HG03097 (cell line): ENCODE results near the gene NPEPL1.

Experiments
- ATAC-seq: cut with Tn5 transposase; IDR thresholded peaks from one replicate; pipeline ENCODE4 v1.9.1; 2021; ENCODE audit not compliant: unreplicated experiment, low FRiP score

NPEPL1 gene

DNA sequence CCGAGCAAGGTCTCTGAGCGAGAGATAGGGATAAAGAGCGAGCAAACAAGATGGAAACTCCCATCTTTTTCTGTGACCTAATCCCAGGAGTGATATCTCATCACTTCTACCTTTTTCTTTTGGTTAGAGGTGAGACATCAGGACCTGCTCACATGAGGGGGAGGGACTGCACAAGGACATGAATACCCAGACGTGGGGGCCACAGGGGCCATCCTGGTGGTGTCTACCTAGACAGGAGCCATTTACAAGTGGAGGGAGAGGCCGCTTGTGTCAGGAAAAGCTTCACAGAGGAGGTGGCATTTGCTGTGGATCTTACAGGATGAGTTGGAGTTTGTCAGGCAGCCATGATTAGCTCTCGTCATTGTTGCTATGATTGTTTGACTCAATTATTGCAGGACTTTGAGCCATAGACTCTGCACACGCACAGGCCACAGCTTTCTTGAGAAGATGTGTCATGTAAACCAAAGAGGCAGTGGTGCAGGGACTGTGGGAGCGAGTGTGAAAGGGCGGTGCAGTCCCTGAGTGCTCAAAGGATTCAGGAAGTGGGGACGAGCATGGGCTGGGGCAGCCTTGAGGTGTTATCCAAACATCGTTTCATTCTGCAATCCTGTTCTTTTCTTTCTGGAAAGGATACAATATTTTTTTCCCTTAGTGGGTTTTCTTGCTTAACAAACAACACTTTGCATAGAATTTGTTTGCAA is 7.7 kb downstream of the NPEPL1 start:
- no peak for ATAC-seq

DNA sequence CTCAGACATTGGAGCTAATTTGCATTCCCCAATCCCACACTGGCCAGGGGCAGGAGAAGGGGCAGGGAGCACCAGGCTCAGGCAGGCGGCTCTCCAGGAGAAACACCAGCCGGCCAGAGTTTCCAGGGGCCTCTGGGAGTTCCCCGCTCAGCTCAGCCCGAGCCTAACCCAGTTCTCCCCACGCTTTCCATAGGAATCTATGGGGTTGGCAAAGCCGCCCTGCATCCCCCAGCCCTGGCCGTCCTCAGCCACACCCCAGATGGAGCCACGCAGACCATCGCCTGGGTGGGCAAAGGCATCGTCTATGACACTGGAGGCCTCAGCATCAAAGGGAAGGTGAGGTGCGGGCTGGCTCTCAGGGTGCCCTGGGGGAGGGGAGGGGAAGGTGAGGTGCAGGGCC is 8.2 kb downstream of the NPEPL1 start:
- no peak for ATAC-seq

DNA sequence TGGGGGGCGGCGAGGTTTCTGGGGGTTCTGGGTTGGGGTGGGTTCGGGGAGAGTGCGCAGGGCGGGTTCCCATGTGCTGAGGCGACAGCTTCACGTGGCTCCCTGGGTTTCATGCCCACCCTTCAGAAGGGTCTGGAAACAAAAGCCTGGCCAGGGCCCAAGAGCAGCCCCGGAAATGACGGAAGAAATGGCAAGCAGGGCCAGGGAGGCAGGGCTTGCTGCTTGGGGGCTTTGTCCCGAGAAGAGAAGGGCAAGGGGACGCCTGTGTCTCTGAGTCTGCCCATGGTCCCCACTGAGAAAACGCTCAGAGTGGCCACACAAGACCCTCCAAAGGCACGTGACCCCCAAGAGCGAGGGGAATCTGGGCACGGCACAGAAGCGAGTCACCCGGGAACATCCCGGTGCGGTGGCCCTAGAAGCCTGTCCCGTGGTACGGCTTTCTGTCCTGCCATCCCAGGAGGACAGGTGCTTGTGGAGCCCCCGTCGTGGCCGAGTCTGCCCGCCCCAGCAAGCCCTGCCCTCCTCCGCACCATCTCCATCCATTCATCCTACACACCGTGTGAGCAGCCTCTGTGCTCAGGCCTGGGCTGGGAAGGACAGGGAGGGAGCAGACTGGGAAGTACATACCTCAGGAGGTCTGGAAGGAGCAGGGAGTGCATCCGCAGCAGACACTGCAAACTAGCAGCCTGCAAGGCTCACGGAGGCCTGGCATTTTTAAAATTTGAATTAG is 9.0 kb downstream of the NPEPL1 start:
- no peak for ATAC-seq

DNA sequence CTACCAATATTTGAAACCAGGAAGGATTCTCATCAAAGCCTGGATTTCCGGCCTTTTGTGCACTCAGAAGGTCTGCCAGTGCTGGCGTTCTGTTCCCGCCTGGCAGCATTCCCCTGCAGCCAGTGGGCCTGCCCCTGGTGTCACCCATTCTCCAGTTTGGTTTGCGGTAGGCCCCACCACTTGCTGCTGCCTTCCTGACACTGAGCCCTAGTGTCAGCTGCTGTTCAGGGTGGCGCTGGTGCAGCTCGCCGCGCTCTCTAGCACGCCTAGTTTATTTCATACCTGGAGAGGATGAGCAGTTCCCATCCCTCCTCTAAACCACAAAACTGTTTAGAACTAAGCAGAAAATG is 9.5 kb downstream of the NPEPL1 start:
- no peak for ATAC-seq

DNA sequence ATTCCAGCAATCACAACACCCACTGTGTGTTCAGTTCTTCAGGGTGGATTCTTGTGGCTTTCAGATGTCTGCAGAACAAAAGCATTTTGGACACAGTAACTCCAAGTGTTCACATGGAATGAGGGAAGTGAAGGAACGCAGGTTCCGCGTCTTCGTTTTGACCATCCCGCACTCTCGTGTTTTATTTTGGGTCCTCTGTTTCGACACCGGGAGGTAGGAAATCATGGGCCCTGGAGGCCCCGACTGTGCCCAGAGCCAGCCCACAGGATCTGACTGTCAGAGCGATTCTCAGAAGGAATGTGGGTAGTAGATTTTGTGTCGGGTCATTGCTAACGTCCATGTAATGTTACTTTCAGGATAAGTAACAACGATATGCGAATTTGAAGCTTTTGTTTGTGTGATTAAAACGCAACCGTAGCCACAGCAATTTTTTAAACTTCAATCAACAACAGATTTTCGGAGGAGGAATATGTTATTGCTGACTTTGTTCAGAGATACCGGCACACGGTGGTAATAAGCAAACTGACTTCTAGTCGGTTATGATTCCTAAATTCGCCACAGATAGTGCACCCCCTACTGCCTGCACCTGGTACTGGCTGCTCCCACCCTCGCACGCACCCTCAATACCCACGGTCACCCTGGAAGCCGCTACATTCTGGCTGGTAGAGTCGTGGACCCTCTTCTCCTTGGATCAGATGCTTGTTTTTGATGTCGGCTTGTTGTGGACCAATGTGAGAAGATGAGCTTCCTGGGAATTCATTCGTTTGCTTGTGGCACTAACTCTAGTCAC is 10.5 kb downstream of the NPEPL1 start:
- no peak for ATAC-seq

DNA sequence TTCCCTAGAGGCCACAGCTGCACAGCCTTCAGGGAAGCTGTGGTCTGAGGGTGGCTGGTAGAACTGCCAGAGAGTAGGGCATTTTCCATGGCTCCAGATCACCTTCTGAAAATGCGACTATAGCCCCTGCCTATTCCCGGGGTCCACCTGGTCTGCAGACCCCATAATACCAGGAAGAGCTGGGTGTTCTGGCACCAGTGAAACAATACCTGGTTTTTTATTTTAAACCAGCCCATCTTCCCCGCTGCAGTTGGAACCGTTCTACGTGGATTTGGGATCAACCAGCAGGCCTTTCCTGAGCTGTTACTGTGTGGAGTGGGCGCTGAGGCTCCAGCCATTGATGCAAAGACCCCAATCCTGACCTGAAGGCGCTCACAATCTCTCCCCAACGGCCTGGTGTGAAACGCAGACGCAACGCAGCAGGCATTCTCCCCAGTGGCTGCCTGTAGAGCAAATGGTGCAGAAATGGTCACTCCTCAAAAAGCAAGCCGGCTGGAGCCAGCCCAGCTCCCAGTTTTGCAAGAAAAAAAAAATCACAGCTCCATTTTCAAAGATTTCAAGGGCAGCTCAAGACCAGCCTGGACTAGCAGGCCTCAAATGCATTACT is 11.3 kb downstream of the NPEPL1 start:
- ATAC-seq: no peak

DNA sequence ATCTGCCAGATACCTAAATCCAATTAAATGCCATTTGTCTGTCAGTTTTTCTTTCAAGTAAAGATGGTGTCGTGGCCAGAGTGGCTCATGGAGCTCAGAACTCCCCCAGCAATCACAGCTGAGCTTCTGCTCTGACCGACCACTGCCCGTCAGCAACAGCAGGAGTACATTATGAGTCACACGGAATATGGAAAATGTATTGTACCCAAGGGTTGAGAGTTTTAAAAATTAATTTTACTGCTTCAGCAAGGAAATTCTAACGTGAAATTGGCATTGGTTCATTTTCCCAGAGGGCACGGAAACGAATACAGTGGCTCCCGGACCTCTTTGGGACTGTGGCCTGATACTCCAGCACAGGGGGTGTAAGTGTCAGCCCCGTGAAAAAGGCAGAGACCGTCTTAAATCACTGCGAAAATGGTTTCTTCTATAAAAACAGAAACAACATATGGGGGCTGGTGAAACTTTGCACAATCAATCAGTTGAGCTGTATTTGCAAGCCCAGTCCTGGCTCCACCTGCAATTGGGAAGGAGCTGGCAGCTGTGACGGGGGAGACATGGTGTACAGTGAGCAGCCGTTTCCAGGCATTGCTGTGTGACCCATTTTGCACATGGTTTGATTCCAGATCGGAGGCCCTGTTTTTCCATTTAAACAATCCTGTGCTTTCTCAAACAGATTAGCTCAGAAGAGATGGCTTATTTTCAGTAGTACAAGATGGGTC is 12.8 kb downstream of the NPEPL1 start:
- ATAC-seq: no peak

DNA sequence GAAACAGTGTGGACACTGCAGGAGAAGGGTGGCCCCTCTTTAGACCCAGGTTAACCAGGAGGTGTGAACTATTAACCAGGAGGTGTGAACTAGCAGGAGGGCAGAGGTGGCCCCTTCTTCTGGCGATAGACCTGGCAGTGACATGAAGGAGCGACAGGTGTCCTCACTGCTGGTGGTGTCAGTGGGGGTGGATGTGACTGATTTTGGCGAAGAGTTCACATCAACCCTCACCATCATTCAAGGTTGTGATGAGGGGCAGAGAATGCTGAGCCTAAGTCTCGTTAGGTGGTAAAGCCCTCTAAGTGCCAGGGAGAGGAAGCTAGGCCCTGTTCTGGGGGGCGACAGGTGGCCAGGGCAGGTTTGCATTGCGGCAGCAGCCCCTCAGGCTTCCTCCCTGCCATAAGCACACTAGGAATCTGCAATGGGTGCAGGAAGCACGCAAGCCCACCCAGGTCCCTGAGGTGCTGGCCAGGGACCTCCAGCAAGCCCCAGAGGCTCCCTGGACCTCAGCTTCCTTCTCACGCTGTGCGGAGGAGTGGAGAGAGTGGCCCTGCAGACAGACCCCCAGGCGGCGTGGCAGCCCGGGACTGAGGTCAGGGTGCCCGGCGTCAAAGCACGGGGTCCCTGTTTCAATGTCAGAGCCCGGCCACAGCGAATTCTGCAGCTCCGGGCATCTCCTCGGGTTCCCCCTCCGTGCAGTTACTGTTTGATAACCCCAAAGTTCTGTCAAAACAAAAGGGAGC is 13.7 kb downstream of the NPEPL1 start:
- no peak for ATAC-seq

DNA sequence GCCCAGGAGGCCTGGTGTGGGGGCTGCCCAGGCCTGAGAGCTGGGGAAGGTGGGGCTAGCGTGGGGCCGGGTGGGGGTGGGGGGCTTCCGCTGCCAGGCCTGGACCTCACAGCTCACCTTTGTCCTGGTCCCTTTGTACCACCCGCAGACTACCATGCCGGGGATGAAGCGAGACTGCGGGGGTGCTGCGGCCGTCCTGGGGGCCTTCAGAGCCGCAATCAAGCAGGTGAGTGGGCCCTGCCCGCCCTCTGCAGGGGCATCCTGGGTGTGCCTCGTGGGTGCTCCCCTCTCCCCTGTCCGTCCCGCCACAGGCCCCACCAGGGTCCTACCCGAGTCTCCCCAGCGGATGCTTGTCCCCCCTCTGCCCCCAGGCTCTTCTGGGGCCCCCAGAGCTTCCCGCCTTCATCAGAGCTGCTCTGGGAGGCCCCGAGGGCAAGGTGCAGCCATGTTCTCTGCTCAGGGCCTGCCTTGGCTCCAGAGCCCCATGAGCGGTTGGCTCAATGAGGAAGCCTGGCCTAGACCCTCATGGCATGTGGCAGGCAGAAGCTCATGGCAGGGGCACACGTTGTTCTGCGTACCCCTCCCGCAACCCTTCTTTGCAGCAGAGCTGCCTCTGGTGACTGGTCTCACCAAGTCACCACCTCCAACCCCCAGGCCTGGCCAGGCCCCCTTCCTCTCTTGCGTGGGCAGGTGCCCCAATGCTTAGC is 14.5 kb downstream of the NPEPL1 start:
- ATAC-seq: no peak

DNA sequence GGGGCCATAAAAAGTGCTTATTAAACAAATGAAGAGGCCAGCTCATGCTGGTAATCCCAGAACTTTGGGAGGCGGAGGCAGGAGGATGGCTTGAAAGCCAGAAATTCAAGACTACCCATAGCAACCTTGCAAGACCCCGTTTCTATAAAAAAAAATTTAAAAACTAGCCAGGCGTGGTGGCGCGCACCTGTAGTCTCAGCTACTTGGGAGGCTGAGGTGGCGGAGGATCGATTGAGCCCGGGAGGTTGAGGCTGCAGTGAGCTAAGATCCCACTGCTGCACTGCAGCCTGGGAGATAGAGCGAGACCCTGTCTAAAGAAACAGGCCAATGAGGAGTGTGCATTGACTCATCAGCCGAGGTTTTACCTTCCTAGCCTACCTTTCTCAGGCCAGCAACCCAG is 15.2 kb downstream of the NPEPL1 start:
- ATAC-seq: no peak

DNA sequence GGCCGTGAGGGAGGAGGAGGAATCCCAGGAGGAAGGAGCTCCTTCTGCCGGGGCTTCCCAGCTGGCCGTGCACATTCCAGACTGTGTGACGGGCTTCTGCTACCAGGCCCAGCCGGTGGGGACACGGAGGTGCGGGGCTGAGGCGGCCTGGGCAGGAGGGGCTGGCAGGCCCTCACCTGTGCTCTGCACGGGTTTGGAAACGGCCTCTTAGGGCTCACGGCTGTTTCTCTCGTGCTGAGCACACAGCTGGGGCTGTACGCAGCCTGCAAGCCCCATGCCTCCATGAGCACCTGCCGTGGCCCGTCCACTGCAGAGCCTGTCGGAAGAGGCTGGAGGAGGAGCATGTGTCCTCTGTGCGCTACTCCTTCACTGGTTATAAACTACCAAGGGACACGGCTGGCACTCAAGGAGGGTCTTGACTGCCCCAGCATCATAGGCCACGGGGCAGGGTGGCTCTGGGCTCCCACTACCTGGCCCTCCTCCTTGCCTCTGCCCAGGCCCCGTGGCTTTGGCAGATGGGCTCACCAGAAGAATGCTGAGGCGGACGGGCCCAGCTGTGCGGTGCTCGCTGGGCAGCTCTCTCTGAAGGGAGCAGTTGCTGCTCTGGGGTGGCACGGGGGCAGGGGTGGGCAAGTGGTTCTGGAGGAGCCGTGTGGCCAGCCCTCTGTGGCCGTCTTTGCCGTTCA is 15.8 kb downstream of the NPEPL1 start:
- no peak for ATAC-seq

DNA sequence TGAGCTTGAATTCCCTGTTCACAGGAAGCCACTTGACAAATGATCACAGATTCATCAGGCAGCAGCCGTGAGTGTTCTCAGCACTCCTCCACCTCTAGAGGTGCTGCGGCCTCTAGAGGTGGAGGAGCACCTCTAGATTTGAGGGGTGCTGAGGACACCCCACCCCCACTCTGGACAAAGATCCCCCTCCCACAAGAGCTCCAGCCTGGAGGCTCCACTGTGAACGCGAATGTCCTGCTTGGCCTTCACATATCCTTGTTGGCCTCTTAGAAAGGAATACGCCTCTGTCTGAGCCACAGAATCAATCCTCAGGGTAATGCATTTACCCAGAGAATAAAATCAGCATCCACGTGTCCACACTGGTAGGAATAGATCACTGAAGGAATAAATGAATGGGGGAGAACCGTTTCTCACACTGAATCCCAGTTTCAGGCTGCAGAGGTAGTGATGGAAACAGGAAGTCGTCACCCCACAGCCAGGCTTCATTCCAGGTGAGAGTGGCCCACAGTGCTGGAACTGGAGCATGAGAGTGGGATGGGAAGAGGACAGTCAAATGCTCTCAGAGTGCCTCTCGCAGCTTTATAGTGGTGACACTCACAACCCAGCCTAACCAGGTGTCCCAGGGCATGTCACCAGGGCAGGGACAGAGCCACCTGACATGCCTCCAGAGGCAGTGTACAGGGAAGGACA is 16.6 kb downstream of the NPEPL1 start:
- ATAC-seq: no peak

DNA sequence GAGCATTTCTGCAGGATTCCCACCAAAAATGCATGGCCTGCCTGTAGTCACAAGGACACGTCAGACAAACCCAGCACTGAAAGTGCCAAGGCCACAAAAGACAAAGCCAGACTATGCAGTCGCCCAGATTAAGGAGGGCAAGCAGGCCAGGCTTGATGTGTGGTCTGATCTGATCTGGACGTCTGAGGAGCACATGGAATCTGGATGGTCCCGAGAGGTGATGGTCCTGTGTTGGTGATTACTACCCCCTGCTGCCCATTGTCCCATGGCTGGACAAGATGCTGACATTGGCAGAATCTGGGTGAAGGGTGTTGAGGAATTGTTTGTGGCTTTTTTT is 17.1 kb downstream of the NPEPL1 start:
- ATAC-seq: no peak

DNA sequence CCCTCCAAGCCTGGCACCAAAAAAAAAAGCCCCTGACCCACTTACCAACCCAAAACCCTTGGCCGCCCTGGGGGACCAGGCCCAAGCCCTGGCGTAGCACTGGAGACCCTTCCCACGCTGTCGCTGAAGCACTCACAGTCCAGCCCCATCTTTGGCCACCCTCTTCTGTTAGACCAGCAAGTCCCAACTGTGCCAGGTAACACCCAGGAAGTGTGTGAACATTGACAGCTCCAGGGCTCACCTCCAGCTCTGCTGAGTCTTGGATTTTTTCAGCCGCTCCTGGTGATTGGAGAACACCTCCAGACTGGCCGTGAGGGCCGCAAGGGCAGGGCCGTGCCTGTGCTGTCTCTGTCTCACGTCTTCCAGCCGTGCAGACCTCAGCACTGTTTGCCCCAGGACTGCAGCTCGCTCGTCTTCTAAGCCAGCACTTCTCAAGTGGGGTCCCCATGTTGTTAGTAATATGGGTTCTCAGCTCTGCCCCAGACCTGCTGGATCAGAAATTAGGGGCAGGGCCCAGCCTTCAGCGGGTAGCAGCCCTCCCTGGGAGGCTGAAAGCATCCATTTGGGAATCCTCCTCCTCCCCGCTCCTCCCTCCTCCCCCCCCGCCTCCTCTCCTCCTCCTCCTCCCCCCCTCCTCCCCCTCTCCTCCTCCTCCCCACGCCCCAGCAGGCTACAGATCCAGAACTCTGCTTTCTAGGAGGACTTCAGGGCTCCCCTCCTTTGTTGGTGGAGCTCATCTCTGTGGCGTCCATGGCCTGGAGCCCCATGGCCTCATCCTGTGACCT is 18.1 kb downstream of the NPEPL1 start:
- ATAC-seq: no peak

DNA sequence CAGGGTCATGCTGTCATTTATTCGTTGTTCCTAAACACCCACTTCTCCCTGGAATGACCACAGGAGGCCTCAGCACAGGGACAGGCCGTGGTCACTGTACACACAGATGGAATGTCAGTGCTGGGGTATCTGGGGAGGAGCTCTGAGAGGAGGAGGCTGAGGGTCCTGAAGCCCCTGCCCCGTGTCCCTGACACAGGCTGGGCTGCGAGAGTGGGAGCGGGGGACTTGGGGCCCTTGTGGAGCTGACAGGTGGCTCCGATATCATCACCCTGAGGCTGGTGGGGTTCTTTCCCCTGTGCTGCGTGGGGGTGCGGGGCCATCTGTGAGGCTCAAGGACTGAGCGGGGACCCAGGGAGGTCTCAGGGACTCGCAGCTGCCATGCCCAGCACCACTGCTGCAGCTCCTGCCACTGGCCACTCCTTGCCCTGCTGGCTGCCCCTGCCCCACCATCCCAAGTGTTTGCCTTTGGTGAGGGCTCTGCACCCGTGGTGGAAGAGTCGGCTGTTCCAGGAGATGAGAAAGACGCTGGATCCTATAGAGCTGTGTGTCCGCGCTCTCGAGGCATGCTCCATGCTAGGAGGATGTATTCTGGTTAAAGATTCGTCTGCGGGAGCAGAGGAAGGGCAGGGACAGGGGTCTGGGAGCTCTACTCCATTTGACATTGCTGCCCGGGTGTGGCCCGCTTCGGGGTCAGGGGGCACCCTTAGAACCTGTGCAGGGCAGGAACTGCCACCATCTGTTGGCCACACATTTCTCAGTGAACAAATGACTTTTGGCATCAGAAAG is 18.9 kb downstream of the NPEPL1 start:
- no peak for ATAC-seq

DNA sequence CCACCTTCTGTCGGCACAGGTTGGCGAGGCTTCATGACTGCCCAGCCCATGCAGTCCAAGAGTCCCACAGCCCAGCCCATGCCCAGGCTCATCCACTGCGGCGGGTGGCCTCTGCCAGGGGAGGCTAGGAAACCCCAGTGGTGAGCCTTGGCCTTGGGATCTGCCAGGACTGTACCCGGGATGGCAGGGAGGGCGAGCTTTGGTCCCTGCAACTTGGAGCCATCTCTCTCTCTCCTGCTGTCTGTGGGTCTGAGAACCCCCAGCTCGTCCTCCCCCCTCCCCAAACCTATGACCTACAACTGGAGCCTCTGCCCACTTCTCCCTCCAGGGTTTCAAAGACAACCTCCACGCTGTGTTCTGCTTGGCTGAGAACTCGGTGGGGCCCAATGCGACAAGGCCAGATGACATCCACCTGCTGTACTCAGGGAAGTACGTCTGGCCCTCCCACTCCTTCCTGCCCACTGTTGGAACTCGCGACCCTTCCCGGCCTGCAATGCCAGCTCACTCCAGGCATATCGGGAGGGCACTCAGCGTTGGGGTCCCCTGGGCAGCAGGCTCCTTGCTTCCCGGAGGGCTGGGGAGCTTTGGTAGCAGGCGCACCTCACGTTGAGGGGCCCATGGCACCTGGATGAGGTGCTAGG is 19.7 kb downstream of the NPEPL1 start:
- ATAC-seq: no peak
